Fibroblast of pulmonary artery (primary cell): Measurements from ENCODE around the gene STIMATE.

Source experiments
- DNase-seq: peaks from one replicate; pipeline ENCODE4 v3.0.0-alpha.2; 2010; ENCODE audit warnings: low read depth
- H3K4me3 ChIP-seq: replicated peaks from 2 replicates; pipeline ENCODE4 v1.5.1; 2011; ENCODE audit warnings: low read depth, mild to moderate bottlenecking, control low read depth, low read length, moderate library complexity
- CTCF ChIP-seq: IDR thresholded peaks from 2 replicates; pipeline ENCODE4 v1.5.1; 2011; ENCODE audit warnings: mild to moderate bottlenecking, control low read depth, low read length, inconsistent platforms; ENCODE audit errors: missing control alignments

Gene STIMATE

GRCh38 chr3:52880047-52880446 lies 17.3 kb downstream of the STIMATE start:
- no peak for TF ChIP-seq CTCF
- H3K4me3 ChIP-seq, result no peak overlapping the region
- DNase-seq, result no peak

GRCh38 chr3:52879581-52879980 lies 17.8 kb downstream of the STIMATE start:
- H3K4me3 ChIP-seq, result no peak overlapping the region
- DNase-seq, result no peak

GRCh38 chr3:52879090-52879489 lies 18.3 kb downstream of the STIMATE start:
- DNase-seq, result no peak
- no peak overlapping the region for H3K4me3 ChIP-seq
- no peak for TF ChIP-seq CTCF

More at GRCh38 chr3:52879581-52879980, 17.8 kb downstream of the STIMATE start:
- no peak for TF ChIP-seq CTCF

GRCh38 chr3:52877085-52877484 lies 20.3 kb downstream of the STIMATE start:
- DNase-seq, result no peak
- H3K4me3 ChIP-seq, result no peak overlapping the region
- TF ChIP-seq CTCF, result no peak

- H3K4me3 ChIP-seq, result no peak overlapping the region
- no peak for TF ChIP-seq CTCF
- DNase-seq, result no peak
Observed at GRCh38 chr3:52874864-52875587, 22.3 kb downstream of the STIMATE start.

GRCh38 chr3:52874160-52874701 lies 23.1 kb downstream of the STIMATE start:
- no peak for TF ChIP-seq CTCF
- DNase-seq, result no peak
- no peak overlapping the region for H3K4me3 ChIP-seq
